Aorta (tissue), 5 donors: ENCODE results near the gene ANP32D. TPM values are rescaled to one million over a fixed set of nuclear protein-coding genes. Genes with fewer than 3 reads are reported as not detected.
"Not testable (repeated sequence)": the region's sequence is repeated elsewhere in the genome, so short reads cannot be mapped to it uniquely, and the experiment has no call there.

ENCODE experiments used
- ATAC-seq: fragments of 200-7000 bp; cut with Tn5 transposase; one replicate; pipeline ENCODE4 v1.9.1; 2022; ENCODE audit warnings: moderate library complexity; ENCODE audit not compliant: low FRiP score
- DNase-seq, 2 donors: peaks; one replicate each; pipeline ENCODE4 v3.0.0-alpha.2; 2020
- H3K27ac ChIP-seq, 2 donors: one replicate each; pipeline ENCODE4 v1.5.1; 2013; ENCODE audit warnings: low read length in 2 of 2, mild to moderate bottlenecking in 2 of 2, moderate library complexity in 2 of 2, control low read depth in 1 of 2, inconsistent platforms in 1 of 2, low read depth in 1 of 2
- H3K27me3 ChIP-seq, 2 donors: one replicate each; pipeline ENCODE4 v1.6.1; 2013; ENCODE audit warnings: control low read depth in 1 of 2, low read length in 1 of 2, mild to moderate bottlenecking in 1 of 2, moderate library complexity in 1 of 2; ENCODE audit not compliant: insufficient read depth in 2 of 2, control insufficient read depth in 1 of 2
- H3K36me3 ChIP-seq, 2 donors: one replicate each; pipeline ENCODE4 v1.6.1; 2013; ENCODE audit warnings: control low read depth in 1 of 2, low read length in 1 of 2, mild to moderate bottlenecking in 1 of 2; ENCODE audit not compliant: insufficient read depth in 2 of 2, control insufficient read depth in 1 of 2
- H3K4me1 ChIP-seq, 2 donors: one replicate each; pipeline ENCODE4 v1.6.1; 2013; ENCODE audit warnings: low read length in 2 of 2, control low read depth in 1 of 2, mild to moderate bottlenecking in 1 of 2, moderate library complexity in 1 of 2; ENCODE audit not compliant: insufficient read depth in 2 of 2, control insufficient read depth in 1 of 2
- H3K4me3 ChIP-seq, 2 donors: one replicate each; pipeline ENCODE4 v1.5.1; 2013; ENCODE audit warnings: low read length in 2 of 2, control low read depth in 1 of 2, mild to moderate bottlenecking in 1 of 2
- H3K9me3 ChIP-seq: one replicate; pipeline ENCODE4 v1.6.1; 2013; ENCODE audit warnings: mild to moderate bottlenecking, low read length; ENCODE audit not compliant: control insufficient read depth
- WGBS, 2 donors: extraction: QIAGEN DNeasy Blood & Tissue Kit; methylation state at CpG; one replicate each; pipeline ENCODE4 v1.1.7; 2013; 5-methylcytosine and 5-hydroxymethylcytosine counted together
- intact Hi-C, 2 donors: fragments of 100-400 bp; cut with DNase I; formaldehyde crosslinking; loops; one replicate each; pipeline versions ENCODE4 v1.14.2 to v1.15.0; 2022
- long read RNA-seq, 2 donors: library from polyadenylated mRNA; unstranded; transcript quantifications; one replicate each; pipeline ENCODE4 v2.0.0, GENCODE V29; 2020 to 2021
- polyA plus RNA-seq, 2 donors: library from polyadenylated mRNA; stranded (reverse); fragments of 200-250 nt; gene quantifications; one replicate each; pipeline ENCODE4 v1.2.3, GENCODE V29; 2013
- total RNA-seq, 2 donors: library from RNA; stranded (reverse); fragmentation: NEBNext Ultra II Directional; extraction: Animal tissue kit (Norgen Biotek cat#: 25700); gene quantifications; one replicate each; pipeline ENCODE4 v1.2.1, GENCODE V29; 2021
- donor health status: healthy with polysubstance abuse.
- donor health status: Bipolar disorder and iron deficiency.
- donor health status: DM: no; HTN: no; CAD: no.
- donor health status: DM: no; HTN: no; CAD: no.
- donor health status: DM: yes; HTN: yes; CAD: no.

ANP32D gene
- total RNA-seq, result not detected
- not detected for polyA plus RNA-seq
- long read RNA-seq, donor 1, result 0 reads
- long read RNA-seq, donor 2, result 0 reads

DNA sequence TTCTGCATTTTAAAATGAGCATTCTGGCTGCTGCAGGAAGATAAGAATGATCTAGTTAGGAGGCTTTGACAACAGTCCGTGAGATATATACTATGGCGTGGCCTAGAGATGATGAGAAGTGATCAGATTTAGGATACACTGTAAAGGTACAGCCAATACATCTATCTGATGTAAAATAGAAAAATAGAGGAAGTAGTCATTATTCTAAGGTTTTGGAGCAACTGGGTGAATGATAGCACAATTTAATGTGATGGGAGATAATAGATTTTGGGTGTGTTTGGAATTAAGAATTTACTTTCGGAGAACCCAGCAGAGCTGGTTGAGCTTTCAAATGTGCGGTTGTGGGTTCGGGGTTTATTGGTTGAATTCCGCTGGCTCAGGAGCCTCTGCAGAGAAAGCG, at the start of gene ANP32D:
Gene ANP32D (plus strand): TSS at position 301 of the 400 bp plus-strand sequence. CDS start 106 bp downstream, outside the sequence.
- Histone ChIP-seq H3K4me3 (no peak within 1 kb of the TSS), H3K27ac (no peak within 1 kb of the TSS), H3K9me3 (peaks cover 4% of the 10 kb centered on the region), H3K27me3 (no peaks in the 10 kb centered on the region), H3K36me3 (no peaks in the 10 kb centered on the region), H3K4me1 (no peaks in the 10 kb centered on the region)
- intact Hi-C loops, result no loop called here
- DNase-seq (no peak), ATAC-seq (no peak)
- WGBS, 2 donors, result 90 to 91% methylated on average over 7 of the region's 7 CpGs

DNA sequence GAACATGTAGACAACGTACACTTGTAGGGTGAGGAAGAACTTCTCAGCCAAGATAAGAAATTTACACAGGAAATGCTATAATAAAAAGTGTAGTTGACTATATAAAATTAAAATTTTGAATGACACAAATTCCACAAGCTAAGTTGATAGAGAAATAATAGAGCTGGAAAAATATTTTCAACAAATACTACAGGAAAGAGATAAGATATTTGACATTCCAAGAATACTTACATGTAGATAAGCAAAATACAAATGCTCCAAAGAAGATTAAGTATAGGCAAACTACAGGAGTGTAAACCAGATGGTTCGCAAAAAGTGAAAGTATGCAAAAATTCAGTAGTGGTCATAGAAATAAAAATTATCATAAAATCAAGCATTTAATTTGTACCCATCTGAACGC, 49.2 kb upstream of the ANP32D start:
- Histone ChIP-seq H3K36me3 (no peaks in the 10 kb centered on the region), H3K4me1 (no peaks in the 10 kb centered on the region), H3K9me3 (no peaks in the 10 kb centered on the region), H3K27ac (no peak overlapping the region), H3K4me3 (no peak overlapping the region), H3K27me3 (no peaks in the 10 kb centered on the region)
- intact Hi-C loops, result loop anchor here in 1 of 2 donors (10.0 kb wide), 1 partner anchor 62 kb away; the partner anchor contains the start of gene C12orf54
- ATAC-seq (no peak), DNase-seq (no peak)
- 9 to 13% methylated on average over 3 of the region's 3 CpGs for WGBS, 2 donors

DNA sequence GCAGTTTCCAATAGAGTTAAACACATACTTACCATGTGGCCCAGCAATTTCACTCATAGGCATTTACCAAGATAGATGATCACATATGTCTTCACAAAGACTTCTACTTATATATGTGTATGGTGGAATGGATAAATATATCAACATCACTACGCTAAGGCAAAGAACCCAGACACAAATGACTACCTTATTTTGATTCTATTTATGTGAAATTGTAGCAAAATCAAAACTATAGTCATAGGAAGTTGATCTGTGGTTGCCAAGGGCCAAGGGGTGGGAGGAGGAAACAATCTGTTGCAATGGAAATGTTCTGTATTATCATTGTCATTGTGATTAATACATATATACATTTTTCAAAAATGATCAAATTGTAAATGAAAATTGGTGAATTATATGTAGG, 47.7 kb upstream of the ANP32D start:
- H3K4me3 ChIP-seq, result no peak overlapping the region
- DNase-seq (no peak), ATAC-seq (no peak)
- intact Hi-C loops, result loop anchor here in 1 of 2 donors (10.0 kb wide), 1 partner anchor 60 kb away; the partner anchor contains the start of gene C12orf54
- no peaks in the 10 kb centered on the region for H3K4me1 ChIP-seq
- H3K27me3 ChIP-seq, result no peaks in the 10 kb centered on the region
- 92 to 93% methylated on average over 1 of the region's 1 CpG for WGBS, 2 donors
- H3K36me3 ChIP-seq, result no peaks in the 10 kb centered on the region
- H3K27ac ChIP-seq, result no peak overlapping the region
- no peaks in the 10 kb centered on the region for H3K9me3 ChIP-seq

DNA sequence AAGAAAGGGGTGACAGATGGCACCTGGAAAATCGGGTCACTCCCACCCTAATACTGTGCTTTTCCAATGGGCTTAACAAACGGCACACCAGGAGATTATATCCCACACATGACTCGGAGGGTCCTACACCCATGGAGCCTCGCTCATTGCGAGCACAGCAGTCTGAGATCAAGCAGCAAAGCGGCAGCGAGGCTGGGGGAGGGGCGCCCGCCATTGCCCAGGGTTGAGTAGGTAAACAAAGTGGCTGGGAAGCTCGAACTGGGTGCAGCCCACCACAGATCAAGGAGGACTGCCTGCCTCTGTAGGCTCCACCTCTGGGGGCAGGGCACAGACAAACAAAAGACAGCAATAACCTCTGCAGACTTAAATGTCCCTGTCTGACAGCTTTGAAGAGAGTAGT, 38.3 kb upstream of the ANP32D start:
- DNase-seq, H3K27me3 ChIP-seq, intact Hi-C loops, H3K4me1 ChIP-seq, H3K27ac ChIP-seq, H3K36me3 ChIP-seq, ATAC-seq, H3K9me3 ChIP-seq, H3K4me3 ChIP-seq: not testable (repeated sequence)
- WGBS, 2 donors, result 87 to 93% methylated on average over 10 of the region's 10 CpGs

DNA sequence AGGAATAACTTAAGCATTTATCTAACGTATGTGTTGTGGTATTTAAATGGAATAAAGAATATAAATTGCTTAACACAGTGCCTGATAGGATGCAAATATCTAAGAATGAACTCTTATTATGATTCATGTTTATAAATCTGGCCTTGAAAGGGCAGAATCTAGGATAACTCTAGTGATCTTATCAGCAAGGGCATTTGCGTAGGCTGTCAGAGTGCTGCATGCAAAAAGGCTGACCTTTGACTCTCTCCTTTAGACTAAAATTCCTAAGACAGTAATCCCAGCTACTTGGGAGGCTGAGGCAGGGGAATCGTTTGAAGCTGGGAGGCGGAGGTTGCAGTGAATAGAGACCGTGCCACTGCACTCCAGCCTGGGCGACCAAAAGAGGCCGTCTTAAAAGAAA, 31.3 kb upstream of the ANP32D start:
- WGBS, 2 donors, result 68 to 70% methylated on average over 7 of the region's 7 CpGs
- no peak overlapping the region for H3K27ac ChIP-seq
- ATAC-seq (no peak), DNase-seq (no peak)
- H3K4me1 ChIP-seq, result no peaks in the 10 kb centered on the region
- no peak overlapping the region for H3K4me3 ChIP-seq
- intact Hi-C loops, result no loop called here
- H3K9me3 ChIP-seq, result no peaks in the 10 kb centered on the region
- no peaks in the 10 kb centered on the region for H3K27me3 ChIP-seq
- H3K36me3 ChIP-seq, result no peaks in the 10 kb centered on the region

DNA sequence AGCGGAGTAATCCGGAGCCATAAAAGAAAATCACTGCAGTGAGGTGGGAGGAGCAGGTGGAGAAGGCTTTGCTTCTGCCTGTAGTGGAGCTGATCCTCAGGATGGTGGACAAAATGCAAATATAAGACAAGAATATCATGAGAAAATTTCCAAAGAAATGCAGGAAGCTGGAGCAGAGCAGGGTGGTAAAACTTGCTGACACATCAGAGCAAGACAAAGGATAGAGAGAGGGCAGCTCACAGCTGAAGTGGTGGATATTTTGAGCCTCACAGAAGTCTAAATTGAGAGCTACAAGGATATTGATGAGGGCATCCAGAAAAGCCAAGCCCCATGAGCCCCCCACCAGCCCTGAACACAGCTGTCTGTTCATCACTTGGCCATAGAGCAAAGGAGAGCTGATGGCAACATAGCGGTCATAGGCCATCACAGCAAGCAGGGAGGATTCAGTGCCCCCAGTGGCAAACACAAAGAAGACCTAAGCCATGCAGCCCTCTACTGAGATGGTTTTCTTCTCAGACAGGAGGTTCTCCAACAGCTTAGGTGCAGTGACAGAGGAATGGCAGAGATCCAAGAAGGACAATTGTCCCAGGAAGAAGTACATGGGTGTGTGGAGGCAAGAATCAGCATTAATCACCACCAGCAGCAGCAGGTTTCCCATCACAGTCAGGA, 30.0 kb upstream of the ANP32D start:
- Histone ChIP-seq H3K4me3 (no peak overlapping the region), H3K27me3 (no peaks in the 10 kb centered on the region), H3K9me3 (no peaks in the 10 kb centered on the region), H3K4me1 (no peaks in the 10 kb centered on the region), H3K36me3 (no peaks in the 10 kb centered on the region), H3K27ac (no peak overlapping the region)
- ATAC-seq (no peak), DNase-seq (no peak)
- intact Hi-C loops, result no loop called here
- 91 to 96% methylated on average over 3 of the region's 3 CpGs for WGBS, 2 donors

DNA sequence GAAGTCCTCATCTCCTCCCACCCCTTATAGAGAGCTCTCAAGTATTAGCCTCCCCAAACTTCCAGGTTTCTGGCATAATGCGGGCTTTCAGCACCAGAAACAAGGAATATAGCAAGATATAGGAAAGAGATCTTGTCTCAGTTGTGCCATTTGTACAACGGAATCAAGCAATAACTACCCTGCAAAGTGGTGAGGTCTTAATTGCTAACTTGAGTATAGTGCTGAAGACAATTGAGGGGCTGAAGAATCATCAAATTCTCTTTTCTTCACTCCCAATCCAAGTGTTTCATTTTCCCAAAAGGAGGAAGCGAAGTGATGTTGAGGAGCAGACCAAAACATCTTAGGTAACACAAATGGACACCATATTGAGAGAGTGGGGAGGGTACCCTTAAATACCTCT, 26.8 kb upstream of the ANP32D start:
- Histone ChIP-seq H3K27ac (no peak overlapping the region), H3K4me3 (no peak overlapping the region), H3K9me3 (no peaks in the 10 kb centered on the region), H3K4me1 (no peaks in the 10 kb centered on the region), H3K27me3 (no peaks in the 10 kb centered on the region), H3K36me3 (no peaks in the 10 kb centered on the region)
- ATAC-seq (no peak), DNase-seq (no peak)
- 80% methylated on average over 3 of the region's 3 CpGs for WGBS, 2 donors
- intact Hi-C loops, result no loop called here

DNA sequence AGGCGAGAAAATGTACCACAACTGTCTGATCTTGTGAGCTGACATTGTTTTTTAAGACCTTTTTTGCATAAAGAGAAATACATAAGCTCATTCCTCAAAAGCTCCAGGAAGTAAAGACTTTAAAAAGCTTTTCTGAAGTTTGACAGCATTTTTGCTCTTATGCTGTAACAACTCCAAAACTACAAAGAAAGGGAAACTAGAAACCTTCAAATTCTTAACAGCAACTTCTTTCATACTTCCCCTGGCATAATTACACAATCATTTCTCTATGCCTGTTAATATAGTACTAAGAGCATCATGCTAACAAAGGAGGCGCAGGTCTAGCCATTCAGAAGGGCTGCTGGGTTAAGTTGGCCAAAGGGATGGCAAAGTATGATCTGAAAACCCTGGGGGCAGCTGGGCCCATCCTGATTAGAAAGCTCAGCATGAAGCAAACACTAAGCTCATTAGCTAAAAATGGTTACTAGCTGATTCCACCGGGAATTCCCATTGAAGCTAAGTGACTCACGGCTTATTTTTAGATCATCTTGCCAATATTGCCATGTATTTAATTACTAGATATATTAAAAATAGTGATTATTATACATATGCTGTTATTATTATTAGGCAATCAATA, 26.1 kb upstream of the ANP32D start:
- no peaks in the 10 kb centered on the region for H3K4me1 ChIP-seq
- intact Hi-C loops, result no loop called here
- H3K36me3 ChIP-seq, result no peaks in the 10 kb centered on the region
- ATAC-seq (no peak), DNase-seq (no peak)
- H3K9me3 ChIP-seq, result no peaks in the 10 kb centered on the region
- WGBS, 2 donors, result 43 to 52% methylated on average over 4 of the region's 4 CpGs
- H3K4me3 ChIP-seq, result no peak overlapping the region
- H3K27me3 ChIP-seq, result no peaks in the 10 kb centered on the region
- H3K27ac ChIP-seq, result no peak overlapping the region

DNA sequence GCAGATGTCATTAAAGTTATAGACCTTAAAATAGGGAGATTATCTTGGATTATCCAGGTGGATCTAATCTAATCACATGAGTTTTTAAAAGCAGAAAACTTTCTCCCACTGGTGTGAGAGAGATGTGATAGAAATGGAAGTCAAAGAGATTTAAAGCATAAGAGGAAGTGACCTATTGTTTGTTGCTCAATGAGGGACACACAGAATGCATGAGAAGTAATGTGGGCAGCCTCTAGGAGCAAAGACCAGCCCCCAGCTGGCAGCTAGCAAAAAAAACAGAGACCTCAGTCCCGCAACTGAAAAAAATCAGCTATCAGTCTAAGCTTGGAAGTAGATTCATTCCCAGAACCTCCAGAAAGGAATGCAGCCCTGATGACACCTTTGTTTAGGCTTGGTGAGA, 24.6 kb upstream of the ANP32D start:
- DNase-seq (no peak), ATAC-seq (no peak)
- no peaks in the 10 kb centered on the region for H3K27me3 ChIP-seq
- H3K36me3 ChIP-seq, result no peaks in the 10 kb centered on the region
- WGBS, 2 donors, result 57% methylated on average over 1 of the region's 1 CpG
- H3K27ac ChIP-seq, result no peak overlapping the region
- H3K4me1 ChIP-seq, result no peaks in the 10 kb centered on the region
- H3K9me3 ChIP-seq, result no peaks in the 10 kb centered on the region
- H3K4me3 ChIP-seq, result no peak overlapping the region
- intact Hi-C loops, result no loop called here
